HG03060 (cell line): ENCODE results near the gene SHISAL1.

ENCODE experiments used
- ATAC-seq: cut with Tn5 transposase; IDR thresholded peaks from one replicate; pipeline ENCODE4 v1.9.1; 2021; ENCODE audit warnings: low read depth, moderate number of reproducible peaks; ENCODE audit not compliant: unreplicated experiment

Gene SHISAL1

GRCh38 chr22:44344407-44344806 lies 31.7 kb upstream of the SHISAL1 start:
- no peak for ATAC-seq

GRCh38 chr22:44342347-44342956 lies 29.7 kb upstream of the SHISAL1 start:
- no peak for ATAC-seq

- ATAC-seq, result no peak
These were observed 28.9 kb upstream of the SHISAL1 start for GRCh38 chr22:44341431-44342346.

GRCh38 chr22:44340271-44341239 lies 27.8 kb upstream of the SHISAL1 start:
- ATAC-seq, result no peak

- no peak for ATAC-seq
These were observed 26.2 kb upstream of the SHISAL1 start for GRCh38 chr22:44338906-44339305.

GRCh38 chr22:44338177-44338810 lies 25.5 kb upstream of the SHISAL1 start:
- no peak for ATAC-seq

GRCh38 chr22:44337678-44338004 lies 24.9 kb upstream of the SHISAL1 start:
- no peak for ATAC-seq

- ATAC-seq, result no peak
These were observed 24.4 kb upstream of the SHISAL1 start for GRCh38 chr22:44336962-44337677.

- no peak for ATAC-seq
These were observed 23.4 kb upstream of the SHISAL1 start for GRCh38 chr22:44335903-44336803.

- no peak for ATAC-seq
These were observed 22.5 kb upstream of the SHISAL1 start for GRCh38 chr22:44335066-44335839.

- no peak for ATAC-seq
These were observed 21.3 kb upstream of the SHISAL1 start for GRCh38 chr22:44333847-44334635.

GRCh38 chr22:44332946-44333345 lies 20.2 kb upstream of the SHISAL1 start:
- ATAC-seq, result no peak

GRCh38 chr22:44331881-44332714 lies 19.3 kb upstream of the SHISAL1 start:
- no peak for ATAC-seq

- ATAC-seq, result no peak
These were observed 18.3 kb upstream of the SHISAL1 start for GRCh38 chr22:44330744-44331660.

- no peak for ATAC-seq
These were observed 17.5 kb upstream of the SHISAL1 start for GRCh38 chr22:44330188-44330743.
